Activated CD4-positive, CD25-positive, alpha-beta regulatory T cell treated with anti-CD3 and anti-CD28 coated beads, Interleukin-2, amount 50 U/mL, for 16 hours (primary cell): ENCODE measurements around the gene ABCF1.

Experiments used
- DNase-seq: peaks from one replicate; pipeline ENCODE4 v3.0.0-alpha.2; 2020; ENCODE audit warnings: low read depth, low spot score

ABCF1 gene

GRCh38 chr6:30557683-30557981, 13.6 kb upstream of the ABCF1 start:
- DNase-seq = peak; percentile 36

GRCh38 chr6:30560930-30561329, 10.3 kb upstream of the ABCF1 start:
- DNase-seq = no peak

GRCh38 chr6:30562470-30563425, 8.5 kb upstream of the ABCF1 start:
- DNase-seq = no peak

GRCh38 chr6:30564114-30564513, 7.1 kb upstream of the ABCF1 start:
- DNase-seq = no peak

GRCh38 chr6:30565772-30566171, 5.5 kb upstream of the ABCF1 start:
- no peak for DNase-seq

- DNase-seq = no peak
Observed at GRCh38 chr6:30568245-30568644, 3.0 kb upstream of the ABCF1 start.

- DNase-seq = no peak
Observed at GRCh38 chr6:30570263-30570662, 979 bp upstream of the ABCF1 start.

GRCh38 chr6:30570740-30571074, 535 bp upstream of the ABCF1 start:
- DNase-seq = no peak

GRCh38 chr6:30571762-30572082, 480 bp downstream of the ABCF1 start:
- DNase-seq = no peak

- DNase-seq = no peak
Observed at GRCh38 chr6:30572148-30572547, 906 bp downstream of the ABCF1 start.

GRCh38 chr6:30573113-30573512, 1.9 kb downstream of the ABCF1 start:
- no peak for DNase-seq

- no peak for DNase-seq
Observed at GRCh38 chr6:30578051-30578450, 6.8 kb downstream of the ABCF1 start.

GRCh38 chr6:30583921-30584320, 12.7 kb downstream of the ABCF1 start:
- no peak for DNase-seq

- DNase-seq = no peak
Observed at GRCh38 chr6:30589754-30590358, 18.6 kb downstream of the ABCF1 start.

- no peak for DNase-seq
Observed at GRCh38 chr6:30590509-30590908, 19.3 kb downstream of the ABCF1 start.

- no peak for DNase-seq
Observed at GRCh38 chr6:30591008-30591407, 19.8 kb downstream of the ABCF1 start.

GRCh38 chr6:30592287-30592686, 21.0 kb downstream of the ABCF1 start:
- no peak for DNase-seq

- DNase-seq = peak; percentile 63
Observed at GRCh38 chr6:30597315-30598144, 26.3 kb downstream of the ABCF1 start.

- DNase-seq = no peak
Observed at GRCh38 chr6:30598912-30599624, 27.8 kb downstream of the ABCF1 start.

GRCh38 chr6:30599625-30600324, 28.5 kb downstream of the ABCF1 start:
- DNase-seq = no peak

GRCh38 chr6:30600451-30600961, 29.3 kb downstream of the ABCF1 start:
- no peak for DNase-seq
